Measurements from ENCODE around the gene CUL4B.

- TF ChIP-seq, protein P1, sequence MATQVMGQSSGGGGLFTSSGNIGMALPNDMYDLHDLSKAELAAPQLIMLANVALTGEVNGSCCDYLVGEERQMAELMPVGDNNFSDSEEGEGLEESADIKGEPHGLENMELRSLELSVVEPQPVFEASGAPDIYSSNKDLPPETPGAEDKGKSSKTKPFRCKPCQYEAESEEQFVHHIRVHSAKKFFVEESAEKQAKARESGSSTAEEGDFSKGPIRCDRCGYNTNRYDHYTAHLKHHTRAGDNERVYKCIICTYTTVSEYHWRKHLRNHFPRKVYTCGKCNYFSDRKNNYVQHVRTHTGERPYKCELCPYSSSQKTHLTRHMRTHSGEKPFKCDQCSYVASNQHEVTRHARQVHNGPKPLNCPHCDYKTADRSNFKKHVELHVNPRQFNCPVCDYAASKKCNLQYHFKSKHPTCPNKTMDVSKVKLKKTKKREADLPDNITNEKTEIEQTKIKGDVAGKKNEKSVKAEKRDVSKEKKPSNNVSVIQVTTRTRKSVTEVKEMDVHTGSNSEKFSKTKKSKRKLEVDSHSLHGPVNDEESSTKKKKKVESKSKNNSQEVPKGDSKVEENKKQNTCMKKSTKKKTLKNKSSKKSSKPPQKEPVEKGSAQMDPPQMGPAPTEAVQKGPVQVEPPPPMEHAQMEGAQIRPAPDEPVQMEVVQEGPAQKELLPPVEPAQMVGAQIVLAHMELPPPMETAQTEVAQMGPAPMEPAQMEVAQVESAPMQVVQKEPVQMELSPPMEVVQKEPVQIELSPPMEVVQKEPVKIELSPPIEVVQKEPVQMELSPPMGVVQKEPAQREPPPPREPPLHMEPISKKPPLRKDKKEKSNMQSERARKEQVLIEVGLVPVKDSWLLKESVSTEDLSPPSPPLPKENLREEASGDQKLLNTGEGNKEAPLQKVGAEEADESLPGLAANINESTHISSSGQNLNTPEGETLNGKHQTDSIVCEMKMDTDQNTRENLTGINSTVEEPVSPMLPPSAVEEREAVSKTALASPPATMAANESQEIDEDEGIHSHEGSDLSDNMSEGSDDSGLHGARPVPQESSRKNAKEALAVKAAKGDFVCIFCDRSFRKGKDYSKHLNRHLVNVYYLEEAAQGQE (IDR thresholded peaks at IDR 0.05; ENCODE audit: insufficient read depth in 1 of 2, low read depth in 2 of 2, low read length in 2 of 2) = no peak
- TF ChIP-seq POLR2AphosphoS5 (IDR thresholded peaks at IDR 0.05; ENCODE audit: low read depth, low read length) (peak; percentile 9; the same call in 1 of the 2 replicates), SIN3A (IDR thresholded peaks at IDR 0.05; ENCODE audit: borderline replicate concordance, insufficient read depth, low read length) (no peak), TAF1 (IDR thresholded peaks at IDR 0.05; ENCODE audit: borderline replicate concordance, insufficient read depth, low read length) (no peak), FOXP2 (optimal IDR thresholded peaks at IDR 0.05; ENCODE audit: borderline replicate concordance, extremely low read depth, extremely low read length, insufficient read depth) (no peak)
Observed at GRCh38 chrX:120604361-120604782, 43.6 kb upstream of the CUL4B start.

Measured in PFSK-1 (cell line).